UCSD-AML1 (cell line): ENCODE measurements around the gene UCK2.

Experiments
- DNase-seq: peaks from one replicate; lab custom pipeline; 2025; ENCODE audit not compliant: unreplicated experiment; lab: John Stamatoyannopoulos, UW

The UCK2 gene

DNA sequence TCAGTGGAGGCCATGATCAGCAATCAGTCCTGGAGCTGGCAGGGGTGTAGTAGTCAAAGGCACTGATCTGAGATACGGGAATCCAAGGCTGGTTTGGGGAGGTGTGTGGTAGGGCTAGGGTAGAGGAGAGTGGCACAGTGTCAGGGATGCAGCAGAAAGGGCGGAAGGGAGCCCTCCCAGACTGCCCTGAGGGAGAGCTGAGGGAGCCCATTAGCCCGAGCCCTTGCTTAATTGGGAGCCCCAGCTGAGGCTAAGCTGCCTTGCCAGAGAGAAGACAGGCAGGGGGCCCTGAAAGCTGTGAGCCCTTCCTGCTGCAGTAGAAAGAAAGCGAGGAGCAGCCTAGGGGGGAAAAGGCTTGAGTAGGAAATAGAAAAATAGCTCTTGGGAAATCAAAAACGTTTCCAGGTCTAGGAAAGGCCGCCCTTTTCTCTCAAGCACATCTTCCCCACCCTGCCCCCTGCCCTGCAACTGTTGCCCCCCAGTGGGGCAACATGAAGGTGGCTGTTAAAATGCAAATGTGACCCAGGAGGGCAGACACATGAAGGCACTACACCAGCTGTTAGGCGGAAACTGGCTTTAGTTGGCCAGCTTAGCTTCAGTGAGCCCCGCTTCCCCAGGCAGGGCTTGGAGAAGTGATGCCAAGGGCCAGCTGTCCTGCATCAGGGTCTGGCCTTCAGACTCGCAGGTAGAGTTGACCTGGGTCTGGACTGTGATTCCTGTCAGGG lies 106.2 kb downstream of the UCK2 start:
- no peak for DNase-seq

GRCh38 chr1:165936542-165936941 lies 109.1 kb downstream of the UCK2 start:
- DNase-seq, result no peak

- no peak for DNase-seq
These were observed 110.4 kb downstream of the UCK2 start for GRCh38 chr1:165937829-165938228.

DNA sequence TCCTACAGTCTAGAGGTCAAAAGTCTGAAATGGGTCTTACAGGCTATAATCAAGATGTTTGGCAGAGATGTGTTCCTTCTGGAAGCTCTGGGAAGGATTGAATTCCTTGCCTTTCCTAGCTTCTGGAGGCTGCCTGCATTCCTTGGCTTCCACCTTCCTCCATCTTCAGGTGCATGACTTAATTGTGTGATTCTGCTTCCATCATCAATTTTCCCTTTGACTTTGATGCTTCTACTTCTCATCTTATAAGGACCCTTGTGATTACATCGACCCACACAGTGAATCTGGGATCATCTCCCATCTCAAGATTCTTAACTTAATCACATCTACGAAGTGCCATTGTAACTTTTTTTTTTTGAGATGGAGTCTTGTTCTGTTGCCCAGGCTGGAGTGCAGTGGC lies 111.4 kb downstream of the UCK2 start:
- no peak for DNase-seq

DNA sequence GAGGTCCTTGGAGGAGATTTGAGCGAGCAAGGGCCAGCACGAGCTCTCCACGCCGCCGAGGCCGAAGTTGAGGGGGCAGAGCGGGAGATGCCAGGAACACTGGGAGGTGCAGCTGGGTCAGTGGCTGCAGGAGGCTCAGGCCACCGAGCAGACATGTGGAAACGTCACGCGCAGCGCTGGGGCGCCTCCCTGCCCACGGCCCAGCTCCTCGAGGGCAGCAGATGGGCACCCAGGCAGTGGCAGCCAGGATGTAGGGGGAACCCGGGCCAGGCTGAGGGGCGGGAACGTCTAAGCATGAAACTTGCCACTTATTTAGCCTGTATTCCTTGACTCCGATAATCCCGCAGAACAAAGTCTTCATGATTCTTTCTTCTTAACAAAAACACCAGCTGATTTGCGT lies 114.1 kb downstream of the UCK2 start:
- DNase-seq, result no peak

- no peak for DNase-seq
These were observed 114.6 kb downstream of the UCK2 start for GRCh38 chr1:165942062-165942461.

DNA sequence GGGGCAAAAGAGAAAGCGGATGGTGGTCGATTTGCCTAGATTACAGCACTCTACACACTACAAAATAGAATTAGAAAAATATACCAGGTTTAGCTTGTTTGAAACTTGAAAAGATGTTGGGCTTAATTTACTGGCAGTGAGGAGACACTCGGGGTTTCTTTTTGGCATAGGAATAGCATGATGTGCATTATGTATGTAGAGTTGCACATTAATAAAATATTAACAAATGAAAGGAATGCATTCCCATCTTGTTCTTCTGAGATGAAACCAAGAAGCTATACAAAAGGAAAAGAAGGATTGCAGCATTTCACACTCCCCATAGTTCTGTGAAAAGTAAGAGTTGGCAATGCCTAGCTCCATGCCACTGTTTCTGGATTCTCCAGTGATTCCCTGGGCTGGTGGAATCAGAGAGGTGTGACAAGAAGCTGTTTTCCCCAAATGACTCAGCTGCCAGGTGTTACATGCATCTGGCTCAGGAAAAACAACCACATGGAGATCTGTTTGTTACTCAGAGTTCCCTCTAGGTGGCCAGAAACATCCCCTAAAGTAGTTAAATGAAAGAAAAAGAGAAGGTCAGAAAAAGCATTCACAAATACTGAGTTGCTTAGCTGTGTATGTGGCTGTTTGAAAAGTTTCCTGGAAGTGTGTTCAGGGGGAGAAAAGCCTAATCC lies 115.6 kb downstream of the UCK2 start:
- DNase-seq, result no peak

- DNase-seq, result no peak
These were observed 118.5 kb downstream of the UCK2 start for GRCh38 chr1:165945911-165946310.

DNA sequence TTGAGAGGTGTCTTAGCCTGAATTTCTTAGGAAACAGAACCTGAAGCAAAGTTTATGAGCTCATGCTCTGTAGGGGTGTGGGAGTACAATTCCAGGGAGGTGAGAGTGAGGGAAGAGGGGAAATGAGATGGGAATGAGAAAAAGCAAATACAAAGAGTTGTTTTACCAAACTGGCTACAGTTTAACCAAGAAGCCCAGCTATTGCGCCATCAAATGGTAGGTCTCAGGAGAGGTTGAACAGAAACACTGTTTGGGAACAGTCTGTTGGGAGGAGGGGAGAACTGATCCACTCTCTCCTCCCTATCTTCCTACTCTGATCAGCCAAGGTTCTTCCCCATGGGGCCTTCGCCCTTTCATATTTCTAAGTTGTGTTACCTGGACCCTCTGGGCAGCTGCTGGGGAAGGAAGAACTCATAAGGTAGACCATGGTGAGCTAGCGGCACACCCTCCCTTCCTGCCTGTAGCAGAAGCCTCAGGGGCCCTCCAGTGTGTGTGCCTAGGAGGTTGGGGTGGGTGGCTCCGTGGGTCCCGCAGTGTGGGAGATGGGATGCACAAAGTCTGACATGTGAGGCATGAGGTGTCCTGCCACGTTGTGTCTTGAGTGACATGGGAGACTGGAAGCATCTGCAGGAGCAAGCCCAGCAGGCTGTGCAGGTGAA lies 120.5 kb downstream of the UCK2 start:
- DNase-seq, result no peak

- DNase-seq, result peak; percentile 16
These were observed 122.1 kb downstream of the UCK2 start for GRCh38 chr1:165949335-165950130.

GRCh38 chr1:165954940-165955339 lies 127.5 kb downstream of the UCK2 start:
- no peak for DNase-seq

DNA sequence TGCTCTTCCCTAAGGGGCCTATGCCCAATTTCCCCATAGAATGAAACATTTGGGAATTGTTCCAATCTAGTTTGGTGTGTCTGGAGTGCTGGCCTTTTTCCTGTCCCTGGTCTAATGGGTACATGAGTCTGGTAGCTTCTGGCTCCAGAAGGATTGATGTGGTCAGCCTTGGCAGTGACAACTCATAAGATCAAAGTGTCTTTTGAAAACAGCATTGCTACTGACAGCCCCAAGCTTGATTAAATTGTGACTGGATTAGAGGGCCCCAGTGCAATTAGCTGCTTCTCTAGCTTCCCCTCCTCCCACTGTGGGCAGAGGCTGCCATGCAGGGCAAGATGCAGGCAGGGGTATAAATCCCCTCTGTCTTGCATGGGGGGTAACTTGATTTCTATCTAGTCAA lies 130.9 kb downstream of the UCK2 start:
- DNase-seq, result no peak

- no peak for DNase-seq
These were observed 132.7 kb downstream of the UCK2 start for GRCh38 chr1:165960136-165960535.

DNA sequence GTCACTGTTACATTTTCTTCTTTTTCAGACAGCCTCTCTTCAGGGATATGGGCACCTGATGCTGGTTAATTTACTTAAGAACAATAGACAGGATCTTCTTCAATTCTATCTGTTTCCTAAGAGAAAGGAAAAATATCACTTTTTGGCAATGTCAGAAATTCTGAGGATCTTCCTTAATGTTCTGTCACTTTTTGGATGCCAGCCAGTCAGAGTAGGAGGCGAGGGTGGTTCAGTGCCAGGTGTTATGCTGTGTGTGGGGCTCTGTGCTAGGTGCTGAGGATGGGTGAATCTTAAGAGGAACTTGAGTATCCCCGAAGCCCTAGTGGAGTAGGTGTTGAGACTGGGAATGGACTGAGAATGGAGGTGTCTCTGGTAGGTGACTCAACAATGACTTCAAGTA lies 133.5 kb downstream of the UCK2 start:
- DNase-seq, result no peak
